HCT116 (cell line): ENCODE data around the gene TPST1.

Source experiments
- CTCF ChIP-seq, 3 experiments: fragments of 200-600 bp in 1 of 3; sonication (generic) in 1 of 3; IDR thresholded peaks in 2 of 3; conservative IDR thresholded peaks in 1 of 3; 2 replicates each; pipeline ENCODE4 v1.5.1; 2012 to 2017; ENCODE audit warnings: low read depth in 2 of 3, low read length in 2 of 3, antibody characterized with exemption in 1 of 3, borderline replicate concordance in 1 of 3, control low read depth in 1 of 3, mild to moderate bottlenecking in 1 of 3, mixed read lengths in 1 of 3, mixed run types in 1 of 3, moderate library complexity in 1 of 3; ENCODE audit not compliant: insufficient read depth in 1 of 3
- POLR2A ChIP-seq: IDR thresholded peaks from 2 replicates; pipeline ENCODE4 v1.7.0; 2011; ENCODE audit warnings: borderline replicate concordance; ENCODE audit not compliant: insufficient read depth, insufficient read length; ENCODE audit errors: extremely low read depth
- RAD21 ChIP-seq: IDR thresholded peaks from 2 replicates; pipeline ENCODE4 v1.6.1; 2012; ENCODE audit warnings: low read depth, mild to moderate bottlenecking
- SP1 ChIP-seq: IDR thresholded peaks from 2 replicates; pipeline ENCODE4 v1.6.1; 2012; ENCODE audit warnings: low read depth
- TCF7L2 ChIP-seq: IDR thresholded peaks from 2 replicates; pipeline ENCODE4 v1.7.0; 2011; ENCODE audit warnings: borderline replicate concordance, inconsistent platforms; ENCODE audit not compliant: insufficient read depth, insufficient read length; ENCODE audit errors: extremely low read depth
- YY1 ChIP-seq: IDR thresholded peaks from 2 replicates; pipeline ENCODE4 v1.6.1; 2011; ENCODE audit warnings: low read length, low read depth, moderate library complexity, mild to moderate bottlenecking; ENCODE audit not compliant: insufficient replicate concordance; ENCODE audit errors: extremely low read depth

GRCh38 chr7:66169616-66170015 lies 35.5 kb upstream of the TPST1 start:
- TF ChIP-seq SP1 (no peak), RAD21 (no peak), YY1 (no peak), TCF7L2 (no peak), POLR2A (no peak), CTCF (IDR thresholded peaks at IDR 0.05 in 2 of 3, conservative IDR thresholded peaks at IDR 0.05 in 1 of 3; ENCODE audit: borderline replicate concordance in 1 of 3, insufficient read depth in 1 of 3, low read depth in 2 of 3, low read length in 2 of 3) (no peak)
